ENCODE results near the gene AHCYL2.

- TF ChIP-seq, protein P1, sequence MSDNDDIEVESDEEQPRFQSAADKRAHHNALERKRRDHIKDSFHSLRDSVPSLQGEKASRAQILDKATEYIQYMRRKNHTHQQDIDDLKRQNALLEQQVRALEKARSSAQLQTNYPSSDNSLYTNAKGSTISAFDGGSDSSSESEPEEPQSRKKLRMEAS (IDR thresholded peaks at IDR 0.05; ENCODE audit: low read depth, low read length): no peak
- TF ChIP-seq, protein P2, sequence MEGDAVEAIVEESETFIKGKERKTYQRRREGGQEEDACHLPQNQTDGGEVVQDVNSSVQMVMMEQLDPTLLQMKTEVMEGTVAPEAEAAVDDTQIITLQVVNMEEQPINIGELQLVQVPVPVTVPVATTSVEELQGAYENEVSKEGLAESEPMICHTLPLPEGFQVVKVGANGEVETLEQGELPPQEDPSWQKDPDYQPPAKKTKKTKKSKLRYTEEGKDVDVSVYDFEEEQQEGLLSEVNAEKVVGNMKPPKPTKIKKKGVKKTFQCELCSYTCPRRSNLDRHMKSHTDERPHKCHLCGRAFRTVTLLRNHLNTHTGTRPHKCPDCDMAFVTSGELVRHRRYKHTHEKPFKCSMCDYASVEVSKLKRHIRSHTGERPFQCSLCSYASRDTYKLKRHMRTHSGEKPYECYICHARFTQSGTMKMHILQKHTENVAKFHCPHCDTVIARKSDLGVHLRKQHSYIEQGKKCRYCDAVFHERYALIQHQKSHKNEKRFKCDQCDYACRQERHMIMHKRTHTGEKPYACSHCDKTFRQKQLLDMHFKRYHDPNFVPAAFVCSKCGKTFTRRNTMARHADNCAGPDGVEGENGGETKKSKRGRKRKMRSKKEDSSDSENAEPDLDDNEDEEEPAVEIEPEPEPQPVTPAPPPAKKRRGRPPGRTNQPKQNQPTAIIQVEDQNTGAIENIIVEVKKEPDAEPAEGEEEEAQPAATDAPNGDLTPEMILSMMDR (IDR thresholded peaks at IDR 0.05; ENCODE audit: low read depth, low read length): no peak
- TF ChIP-seq POLR2A (IDR thresholded peaks at IDR 0.05; ENCODE audit: extremely low read depth, insufficient read length) (no peak), MYC (IDR thresholded peaks at IDR 0.05; ENCODE audit: low read depth, low read length) (no peak)
These were observed 243.3 kb downstream of the AHCYL2 start for GRCh38 chr7:129468087-129468486.

Measured in NB4 (cell line).